TTC549 (cell line): ENCODE results near the gene TRIM46.
"Not testable (repeated sequence)": the region's sequence is repeated elsewhere in the genome, so short reads cannot be mapped to it uniquely, and the experiment has no call there.

Experiments
- FAIRE-seq: peaks from 2 replicates; lab custom pipeline; 2012; peaks lifted over from hg19 to GRCh38; lab: Jason Lieb, UNC

Gene TRIM46

GRCh38 chr1:155139895-155140629, 33.6 kb upstream of the TRIM46 start, which contains the start of gene DPM3:
DPM3 (minus strand) TSS chr1:155140531; CDS start chr1:155140240, 291 bp downstream.
- peak; percentile 19 for FAIRE-seq

GRCh38 chr1:155140630-155140953, 33.1 kb upstream of the TRIM46 start:
- FAIRE-seq, result no peak

- no peak for FAIRE-seq
These were observed 31.9 kb upstream of the TRIM46 start for GRCh38 chr1:155141749-155142148.

GRCh38 chr1:155145491-155145890, 28.2 kb upstream of the TRIM46 start:
- FAIRE-seq, result no peak

- not testable (repeated sequence) for FAIRE-seq
These were observed 17.5 kb upstream of the TRIM46 start for GRCh38 chr1:155155996-155156643.

GRCh38 chr1:155158991-155159390, 14.7 kb upstream of the TRIM46 start:
- no peak for FAIRE-seq

GRCh38 chr1:155160128-155160527, 13.5 kb upstream of the TRIM46 start:
- FAIRE-seq, result no peak

GRCh38 chr1:155162631-155163030, 11.0 kb upstream of the TRIM46 start:
- not testable (repeated sequence) for FAIRE-seq

- not testable (repeated sequence) for FAIRE-seq
These were observed 9.9 kb upstream of the TRIM46 start for GRCh38 chr1:155163785-155164184.

GRCh38 chr1:155164625-155165024, 9.0 kb upstream of the TRIM46 start:
- FAIRE-seq, result not testable (repeated sequence)

- FAIRE-seq, result no peak
These were observed 7.6 kb upstream of the TRIM46 start for GRCh38 chr1:155166051-155166470.

GRCh38 chr1:155166471-155167165, 7.0 kb upstream of the TRIM46 start:
- no peak for FAIRE-seq

GRCh38 chr1:155167166-155168104, 6.2 kb upstream of the TRIM46 start:
- peak; percentile 91 for FAIRE-seq

- not testable (repeated sequence) for FAIRE-seq
These were observed 5.6 kb upstream of the TRIM46 start for GRCh38 chr1:155168105-155168445.

- no peak for FAIRE-seq
These were observed 5.0 kb upstream of the TRIM46 start for GRCh38 chr1:155168456-155169210.

GRCh38 chr1:155169541-155169940, 4.1 kb upstream of the TRIM46 start:
- no peak for FAIRE-seq

GRCh38 chr1:155170101-155170785, 3.4 kb upstream of the TRIM46 start:
- FAIRE-seq, result no peak

GRCh38 chr1:155170806-155171205, 2.8 kb upstream of the TRIM46 start:
- no peak for FAIRE-seq

- FAIRE-seq, result no peak
These were observed 1.6 kb upstream of the TRIM46 start for GRCh38 chr1:155171836-155172731.
